ENCODE data around the gene RALGAPA2. TPM values are rescaled to one million over a fixed set of nuclear protein-coding genes. Genes with fewer than 3 reads are reported as not detected.

The RALGAPA2 gene
- total and polyA plus RNA-seq, 2 of the 13 experiments (the other 11 are each of a cell fraction or from before 2014, with no cell fraction given): 13.8 to 17.7 TPM

DNA sequence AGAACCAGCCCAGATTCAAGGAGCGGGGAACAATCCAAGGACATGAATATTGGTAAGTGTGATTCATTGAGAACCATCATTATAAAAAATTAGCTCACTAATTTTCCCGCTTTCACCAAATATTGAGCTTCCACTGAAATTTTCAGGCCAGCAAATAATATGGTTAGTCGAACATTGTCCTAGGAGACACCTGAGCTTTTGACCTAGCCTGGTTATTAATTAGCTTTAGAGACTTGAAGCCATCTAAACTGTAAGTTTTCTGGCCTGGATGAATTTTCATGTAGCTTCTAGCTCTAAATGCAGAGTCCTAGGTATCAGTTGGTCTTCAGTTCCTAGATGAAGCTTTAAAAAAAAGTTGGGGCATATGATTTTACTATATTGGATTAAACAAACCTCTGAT, 17.1 kb upstream of the RALGAPA2 start (continued):
- TF ChIP-seq, protein P1, sequence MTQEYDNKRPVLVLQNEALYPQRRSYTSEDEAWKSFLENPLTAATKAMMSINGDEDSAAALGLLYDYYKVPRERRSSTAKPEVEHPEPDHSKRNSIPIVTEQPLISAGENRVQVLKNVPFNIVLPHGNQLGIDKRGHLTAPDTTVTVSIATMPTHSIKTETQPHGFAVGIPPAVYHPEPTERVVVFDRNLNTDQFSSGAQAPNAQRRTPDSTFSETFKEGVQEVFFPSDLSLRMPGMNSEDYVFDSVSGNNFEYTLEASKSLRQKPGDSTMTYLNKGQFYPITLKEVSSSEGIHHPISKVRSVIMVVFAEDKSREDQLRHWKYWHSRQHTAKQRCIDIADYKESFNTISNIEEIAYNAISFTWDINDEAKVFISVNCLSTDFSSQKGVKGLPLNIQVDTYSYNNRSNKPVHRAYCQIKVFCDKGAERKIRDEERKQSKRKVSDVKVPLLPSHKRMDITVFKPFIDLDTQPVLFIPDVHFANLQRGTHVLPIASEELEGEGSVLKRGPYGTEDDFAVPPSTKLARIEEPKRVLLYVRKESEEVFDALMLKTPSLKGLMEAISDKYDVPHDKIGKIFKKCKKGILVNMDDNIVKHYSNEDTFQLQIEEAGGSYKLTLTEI (CRISPR knock-in tag; conservative IDR thresholded peaks at IDR 0.05): no peak
- TF ChIP-seq GATAD2A (CRISPR knock-in tag; IDR thresholded peaks at IDR 0.05): no peak

- no peak for FAIRE-seq
- H3K4me3 ChIP-seq (replicated peaks in 1 of 3; ENCODE audit: insufficient read depth in 1 of 3, low read depth in 2 of 3, low read length in 3 of 3): no peak overlapping the region
- DNase-seq (ENCODE audit: low spot score): no peak
- H3K9me3 ChIP-seq (ENCODE audit: low read length): no peaks in the 10 kb centered on the region
- 43% methylated on average over 4 of the region's 4 CpGs for whole genome bisulfite sequencing (ENCODE audit: low lambda C conversion rate)
- no peak overlapping the region for H3K9ac ChIP-seq (ENCODE audit: insufficient read depth, low read depth, low read length)
- H3K27me3 ChIP-seq (ENCODE audit: control insufficient read depth in 1 of 2, insufficient read depth in 2 of 2, low read length in 2 of 2): peaks cover 0 to 4% of the 10 kb centered on the region in 2 experiments; a peak in 1 of 5 replicates
- CTCF ChIA-PET (ENCODE audit: low intra/inter-chr PET ratio, low total read pairs): no interaction called here
- H4K20me1 ChIP-seq (ENCODE audit: insufficient read depth, low read length): no peaks in the 10 kb centered on the region
- ATAC-seq: no peak; the same call in 2 of the 3 replicates
- H3K36me3 ChIP-seq (replicated peaks in 1 of 2; ENCODE audit: control insufficient read depth in 1 of 2, insufficient read depth in 2 of 2, low read length in 2 of 2): no peaks in the 10 kb centered on the region
- no peak overlapping the region for H2AFZ ChIP-seq (ENCODE audit: low read length)
- 0 out of 2 replicates have a peak, but pooled peaks cover 6% of the 10 kb centered on the region for H3K4me1 ChIP-seq (ENCODE audit: insufficient read depth, low read length)
- H3K4me2 ChIP-seq (ENCODE audit: low read depth, low read length): no peak overlapping the region
- POLR2A ChIA-PET: no interaction called here
- intact Hi-C loops (cut with micrococcal nuclease; ENCODE audit: unreplicated experiment): no loop called here
- no peaks in the 10 kb centered on the region for H3K79me2 ChIP-seq (ENCODE audit: insufficient read depth, low read length)
- no peak overlapping the region for H3K27ac ChIP-seq (ENCODE audit: extremely low read length, insufficient read depth, low read length)
- BruUV-seq (replicated peaks): no TSS peak
- in situ Hi-C loops (cut with HindIII; ENCODE audit: extremely low pct_ligation_motif_present, low pct_unique_long_range_greater_than_20kb): no loop called here
- TF ChIP-seq ONECUT2 (CRISPR knock-in tag; IDR thresholded peaks at IDR 0.05): no peak
- no peak for TF ChIP-seq ZFY (CRISPR knock-in tag; IDR thresholded peaks at IDR 0.05)
- TF ChIP-seq MAFF (IDR thresholded peaks at IDR 0.05; ENCODE audit: low read depth, low read length): peak; percentile 99
- TF ChIP-seq, protein P2, sequence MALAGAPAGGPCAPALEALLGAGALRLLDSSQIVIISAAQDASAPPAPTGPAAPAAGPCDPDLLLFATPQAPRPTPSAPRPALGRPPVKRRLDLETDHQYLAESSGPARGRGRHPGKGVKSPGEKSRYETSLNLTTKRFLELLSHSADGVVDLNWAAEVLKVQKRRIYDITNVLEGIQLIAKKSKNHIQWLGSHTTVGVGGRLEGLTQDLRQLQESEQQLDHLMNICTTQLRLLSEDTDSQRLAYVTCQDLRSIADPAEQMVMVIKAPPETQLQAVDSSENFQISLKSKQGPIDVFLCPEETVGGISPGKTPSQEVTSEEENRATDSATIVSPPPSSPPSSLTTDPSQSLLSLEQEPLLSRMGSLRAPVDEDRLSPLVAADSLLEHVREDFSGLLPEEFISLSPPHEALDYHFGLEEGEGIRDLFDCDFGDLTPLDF (CRISPR knock-in tag; IDR thresholded peaks at IDR 0.05): no peak
- no peak for TF ChIP-seq FOSL1 (CRISPR knock-in tag; IDR thresholded peaks at IDR 0.05; ENCODE audit: borderline replicate concordance)
- TF ChIP-seq ZBTB14 (CRISPR knock-in tag; IDR thresholded peaks at IDR 0.05): no peak
- no peak for TF ChIP-seq SMARCC2 (IDR thresholded peaks at IDR 0.05)
- no peak for TF ChIP-seq ELF3 (CRISPR knock-in tag; IDR thresholded peaks at IDR 0.05)
- no peak for TF ChIP-seq CEBPG (CRISPR knock-in tag; IDR thresholded peaks at IDR 0.05)
- TF ChIP-seq SOX13 (IDR thresholded peaks at IDR 0.05): no peak
- TF ChIP-seq SOX13 (CRISPR knock-in tag; conservative IDR thresholded peaks at IDR 0.05 in 1 of 2, IDR thresholded peaks at IDR 0.05 in 1 of 2): no peak
- no peak for TF ChIP-seq RELA (CRISPR knock-in tag; IDR thresholded peaks at IDR 0.05)
- 0 out of 2 replicates have a peak, but pooled peaks have one; percentile 2 for TF ChIP-seq STAG1 (CRISPR knock-in tag; IDR thresholded peaks at IDR 0.05)
- no peak for TF ChIP-seq KDM1A (CRISPR knock-in tag; IDR thresholded peaks at IDR 0.05)
- TF ChIP-seq ZNF615 (CRISPR knock-in tag; IDR thresholded peaks at IDR 0.05; ENCODE audit: borderline replicate concordance): no peak
- no peak for TF ChIP-seq SNAI1 (CRISPR knock-in tag; IDR thresholded peaks at IDR 0.05; ENCODE audit: borderline replicate concordance)
- no peak for TF ChIP-seq ZNF431 (CRISPR knock-in tag; IDR thresholded peaks at IDR 0.05; ENCODE audit: borderline replicate concordance, low read depth)
- TF ChIP-seq ZNF660 (CRISPR knock-in tag; IDR thresholded peaks at IDR 0.05; ENCODE audit: borderline replicate concordance, low read depth): no peak
- no peak for TF ChIP-seq ZNF282 (IDR thresholded peaks at IDR 0.05; ENCODE audit: partially characterized antibody)
These were observed 9.0 kb upstream of the RALGAPA2 start for GRCh38 chr20:20721489-20721888.

Data from HepG2 (cell line).